Measurements from ENCODE around the gene EPAS1. TPM values are rescaled to one million over a fixed set of nuclear protein-coding genes. Genes with fewer than 3 reads are reported as not detected.

EPAS1 gene
- total RNA-seq, 1 experiment from 2014 or later = 146 TPM

- no TSS peak for BruUV-seq (replicated peaks)
- CTCF ChIA-PET = interaction anchor here (0.8 to 1.3 kb wide), 3 partner anchors 9 to 365 kb away, joined by 3 to 4 read pairs (median 4); no protein-coding TSS in a partner anchor
- intact Hi-C loops (cut with micrococcal nuclease) = no loop called here
These were observed 78.4 kb downstream of the EPAS1 start for GRCh38 chr2:46375566-46376125.

GRCh38 chr2:46376586-46376985 is 79.4 kb downstream of the EPAS1 start:
- TF ChIP-seq CTCF (IDR thresholded peaks at IDR 0.05; ENCODE audit: unreplicated experiment) = no peak
- Mint-ChIP-seq H3K9me3 (ENCODE audit: unreplicated experiment) (no peaks in the 10 kb centered on the region), H3K27me3 (ENCODE audit: insufficient read depth, unreplicated experiment) (no peaks in the 10 kb centered on the region), H3K4me1 (ENCODE audit: insufficient read depth, unreplicated experiment) (no peaks in the 10 kb centered on the region), H3K4me3 (ENCODE audit: unreplicated experiment) (no peak overlapping the region), H3K27ac (ENCODE audit: low read depth, unreplicated experiment) (no peak overlapping the region), H3K36me3 (ENCODE audit: insufficient read depth, unreplicated experiment) (peaks cover 81% of the 10 kb centered on the region)
- intact Hi-C loops (cut with micrococcal nuclease) = no loop called here
- ChIA-PET CTCF (interaction anchor here (0.5 to 0.8 kb wide), 5 partner anchors 9 to 366 kb away, joined by 3 to 4 read pairs (median 3); no protein-coding TSS in a partner anchor), POLR2A (no interaction called here)
- no TSS peak for BruUV-seq (replicated peaks)
- no peak for DNase-seq (ENCODE audit: unreplicated experiment)

More at GRCh38 chr2:46375566-46376125, 78.4 kb downstream of the EPAS1 start:
- Mint-ChIP-seq H3K27me3 (ENCODE audit: insufficient read depth, unreplicated experiment) (no peaks in the 10 kb centered on the region), H3K36me3 (ENCODE audit: insufficient read depth, unreplicated experiment) (peaks cover 83% of the 10 kb centered on the region), H3K9me3 (ENCODE audit: unreplicated experiment) (no peaks in the 10 kb centered on the region), H3K4me1 (ENCODE audit: insufficient read depth, unreplicated experiment) (no peaks in the 10 kb centered on the region), H3K4me3 (ENCODE audit: unreplicated experiment) (no peak overlapping the region), H3K27ac (ENCODE audit: low read depth, unreplicated experiment) (no peak overlapping the region)
- POLR2A ChIA-PET = interaction anchor here (0.6 kb wide), 1 partner anchor 73 kb away, joined by 3 read pairs; no protein-coding TSS in a partner anchor
- DNase-seq (ENCODE audit: unreplicated experiment) = no peak
- TF ChIP-seq CTCF (IDR thresholded peaks at IDR 0.05; ENCODE audit: unreplicated experiment) = no peak

GRCh38 chr2:46377101-46377581 is 79.9 kb downstream of the EPAS1 start:
- H3K4me1 Mint-ChIP-seq (ENCODE audit: insufficient read depth, unreplicated experiment) = no peaks in the 10 kb centered on the region
- H3K36me3 Mint-ChIP-seq (ENCODE audit: insufficient read depth, unreplicated experiment) = peaks cover 77% of the 10 kb centered on the region
- no TSS peak for BruUV-seq (replicated peaks)
- ChIA-PET CTCF (interaction anchor here (0.5 to 0.8 kb wide), 4 partner anchors 9 to 297 kb away, joined by 3 to 4 read pairs (median 3); no protein-coding TSS in a partner anchor), POLR2A (interaction anchor here (2.0 kb wide), 1 partner anchor 17 kb away, joined by 7 read pairs; no protein-coding TSS in a partner anchor)
- H3K27me3 Mint-ChIP-seq (ENCODE audit: insufficient read depth, unreplicated experiment) = no peaks in the 10 kb centered on the region
- H3K4me3 Mint-ChIP-seq (ENCODE audit: unreplicated experiment) = no peak overlapping the region
- no peaks in the 10 kb centered on the region for H3K9me3 Mint-ChIP-seq (ENCODE audit: unreplicated experiment)
- no peak for DNase-seq (ENCODE audit: unreplicated experiment)
- intact Hi-C loops (cut with micrococcal nuclease) = no loop called here
- TF ChIP-seq CTCF (IDR thresholded peaks at IDR 0.05; ENCODE audit: unreplicated experiment) = no peak
- no peak overlapping the region for H3K27ac Mint-ChIP-seq (ENCODE audit: low read depth, unreplicated experiment)

- Mint-ChIP-seq H3K9me3 (ENCODE audit: unreplicated experiment) (no peaks in the 10 kb centered on the region), H3K27ac (ENCODE audit: low read depth, unreplicated experiment) (no peak overlapping the region), H3K36me3 (ENCODE audit: insufficient read depth, unreplicated experiment) (peaks cover 76% of the 10 kb centered on the region), H3K4me1 (ENCODE audit: insufficient read depth, unreplicated experiment) (no peaks in the 10 kb centered on the region), H3K4me3 (ENCODE audit: unreplicated experiment) (no peak overlapping the region), H3K27me3 (ENCODE audit: insufficient read depth, unreplicated experiment) (no peaks in the 10 kb centered on the region)
- intact Hi-C loops (cut with micrococcal nuclease) = no loop called here
- no peak for DNase-seq (ENCODE audit: unreplicated experiment)
- TF ChIP-seq CTCF (IDR thresholded peaks at IDR 0.05; ENCODE audit: unreplicated experiment) = no peak
- ChIA-PET POLR2A (interaction anchor here (0.7 to 2.0 kb wide), 4 partner anchors 10 to 150 kb away, joined by 4 to 7 read pairs (median 5); no protein-coding TSS in a partner anchor), CTCF (interaction anchor here (0.6 to 1.5 kb wide), 3 partner anchors 12 to 315 kb away, joined by 4 to 5 read pairs (median 5); no protein-coding TSS in a partner anchor)
- no TSS peak for BruUV-seq (replicated peaks)
These were observed 80.7 kb downstream of the EPAS1 start for GRCh38 chr2:46377666-46378560.
